Measurements from ENCODE around the gene PLB1.

PLB1 gene

DNA sequence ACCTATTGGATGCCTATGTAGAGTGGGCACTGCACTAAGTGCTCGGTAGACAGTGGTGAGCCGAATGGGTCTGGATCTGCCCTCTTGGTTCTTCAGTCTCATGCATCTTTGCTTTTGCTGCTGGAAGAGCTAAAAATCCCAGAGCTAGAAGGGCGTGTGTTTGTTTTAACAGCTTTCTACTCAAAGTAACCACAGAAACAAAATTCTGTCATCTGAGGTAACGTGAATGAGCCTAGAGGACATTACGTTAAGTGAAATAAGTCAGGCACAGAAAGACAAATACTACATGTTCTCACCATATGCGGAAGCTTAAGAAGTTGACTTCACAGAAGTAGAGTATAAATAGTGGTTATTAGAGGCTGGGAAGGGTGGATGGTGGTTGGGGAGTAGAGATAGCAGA is 119.8 kb downstream of the PLB1 start:
- DNase-seq (ENCODE audit: low read depth): no peak

- DNase-seq (ENCODE audit: low read depth): no peak
Observed at GRCh38 chr2:28616396-28616999, 120.6 kb downstream of the PLB1 start.

DNA sequence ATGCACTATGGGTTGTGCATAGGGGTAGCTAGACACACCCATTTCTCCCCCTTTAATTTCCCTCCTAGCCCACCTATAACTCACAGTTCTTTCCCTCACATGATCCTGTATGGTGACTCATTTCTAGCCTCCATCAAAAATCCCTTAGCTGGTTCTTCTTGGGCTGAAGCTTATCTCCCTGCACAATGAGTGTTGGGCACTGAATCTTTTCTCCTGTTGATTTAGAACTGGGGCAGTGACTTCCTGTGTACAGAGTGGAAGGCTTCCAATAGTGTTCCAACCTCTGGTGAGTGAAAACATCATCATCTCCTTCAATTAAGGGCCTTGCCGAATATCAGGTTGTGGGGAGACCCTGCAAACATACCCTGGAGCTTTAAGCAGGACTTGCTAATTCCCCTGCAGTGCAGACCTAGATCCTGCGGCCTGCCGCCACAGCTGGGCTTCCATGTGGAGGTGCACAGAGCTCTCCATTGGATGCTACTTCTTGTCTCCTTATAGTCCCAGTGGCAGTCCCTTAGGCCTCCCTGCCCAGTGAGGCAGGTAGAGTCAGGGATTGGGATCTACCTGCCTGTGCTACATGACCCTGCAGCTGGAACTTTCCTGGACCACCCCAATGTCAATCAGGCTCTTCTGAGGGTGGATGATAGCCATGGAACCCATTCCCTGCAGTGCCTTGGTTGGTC is 121.8 kb downstream of the PLB1 start:
- no peak for DNase-seq (ENCODE audit: low read depth)

DNA sequence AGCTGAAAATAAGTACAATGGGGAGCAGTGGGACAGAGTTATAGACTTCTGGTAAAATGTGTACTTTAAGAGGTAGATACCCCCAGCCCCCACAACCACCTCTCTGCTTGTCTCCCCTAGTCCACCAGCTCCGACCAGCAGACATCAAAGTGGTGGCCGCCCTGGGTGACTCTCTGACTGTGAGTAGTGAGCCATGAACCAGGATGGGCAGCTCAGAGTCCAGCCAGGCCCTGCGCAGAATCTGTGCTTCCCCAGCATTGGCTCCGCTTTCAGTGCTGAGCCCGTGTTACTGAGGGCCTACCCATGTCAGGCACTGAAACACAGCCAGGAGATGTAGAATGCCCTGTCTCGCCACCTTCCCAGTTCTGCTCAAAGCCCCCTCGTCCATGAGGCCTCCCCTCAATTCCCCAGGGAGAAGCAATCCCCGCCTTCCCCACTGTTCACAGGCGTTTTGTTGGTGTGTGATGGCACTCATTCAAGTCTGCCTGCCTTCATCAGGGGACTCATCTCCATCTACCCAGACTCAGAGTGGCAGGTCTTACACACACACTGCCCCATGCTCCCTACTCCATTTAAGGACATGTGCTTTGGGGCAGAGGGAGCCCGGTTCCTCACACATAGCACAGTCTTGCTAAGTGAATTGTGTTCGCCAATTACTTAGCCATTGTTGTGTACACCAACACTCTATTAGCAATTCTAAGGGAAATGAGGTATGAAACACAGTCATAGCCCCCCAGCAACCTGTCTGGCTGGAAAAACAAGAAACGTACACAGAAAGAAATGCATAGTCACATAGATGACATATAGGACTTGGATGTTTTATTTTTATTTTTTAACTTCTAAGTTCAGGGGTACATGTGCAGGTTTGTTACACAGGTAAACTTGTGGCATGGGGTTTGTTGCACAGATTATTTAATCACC is 122.6 kb downstream of the PLB1 start:
- DNase-seq (ENCODE audit: low read depth): no peak

GRCh38 chr2:28619213-28620196 is 123.6 kb downstream of the PLB1 start:
- DNase-seq (ENCODE audit: low read depth): no peak

GRCh38 chr2:28620291-28620793 is 124.5 kb downstream of the PLB1 start:
- no peak for DNase-seq (ENCODE audit: low read depth)

DNA sequence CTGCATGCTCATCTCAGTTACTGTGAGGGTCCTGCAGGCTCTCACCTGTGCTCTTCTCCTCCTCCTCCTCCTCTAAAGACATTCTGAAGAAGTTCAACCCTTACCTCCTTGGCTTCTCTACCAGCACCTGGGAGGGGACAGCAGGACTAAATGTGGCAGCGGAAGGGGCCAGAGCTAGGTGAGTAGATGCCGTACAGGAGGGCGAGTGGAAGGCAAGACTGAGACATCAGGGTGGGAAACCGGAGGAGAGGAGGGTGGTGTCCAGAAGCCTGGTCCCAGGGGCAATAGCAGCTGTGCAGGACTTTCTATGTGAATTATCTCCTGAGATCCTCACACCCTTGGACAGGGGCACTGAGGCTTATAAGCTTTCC is 124.9 kb downstream of the PLB1 start:
- no peak for DNase-seq (ENCODE audit: low read depth)

GRCh38 chr2:28621172-28622100 is 125.6 kb downstream of the PLB1 start:
- DNase-seq (ENCODE audit: low read depth): peak; percentile 96

DNA sequence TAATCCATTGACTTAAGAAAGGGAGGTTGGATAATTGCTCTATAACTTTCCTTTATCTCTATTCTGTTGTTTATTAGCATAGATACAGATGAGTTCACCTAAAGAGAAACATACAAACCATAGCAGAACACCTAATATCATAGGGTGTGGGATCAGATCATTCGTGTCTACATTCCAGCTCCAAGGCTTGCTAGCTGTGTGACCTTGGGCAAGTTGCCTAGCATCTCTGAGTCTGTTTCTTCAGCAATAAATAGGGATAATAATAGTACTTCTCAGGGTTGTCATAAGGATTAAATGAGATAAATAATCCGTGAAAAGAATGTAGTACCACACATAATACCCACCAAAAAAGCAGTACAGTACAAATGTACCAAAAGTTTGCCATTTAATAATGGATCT is 126.2 kb downstream of the PLB1 start:
- no peak for DNase-seq (ENCODE audit: low read depth)

GRCh38 chr2:28623582-28624405 is 127.9 kb downstream of the PLB1 start:
- DNase-seq (ENCODE audit: low read depth): no peak

- DNase-seq (ENCODE audit: low read depth): no peak
Observed at GRCh38 chr2:28624436-28624792, 128.6 kb downstream of the PLB1 start.

- DNase-seq (ENCODE audit: low read depth): no peak
Observed at GRCh38 chr2:28624793-28625701, 129.2 kb downstream of the PLB1 start.

DNA sequence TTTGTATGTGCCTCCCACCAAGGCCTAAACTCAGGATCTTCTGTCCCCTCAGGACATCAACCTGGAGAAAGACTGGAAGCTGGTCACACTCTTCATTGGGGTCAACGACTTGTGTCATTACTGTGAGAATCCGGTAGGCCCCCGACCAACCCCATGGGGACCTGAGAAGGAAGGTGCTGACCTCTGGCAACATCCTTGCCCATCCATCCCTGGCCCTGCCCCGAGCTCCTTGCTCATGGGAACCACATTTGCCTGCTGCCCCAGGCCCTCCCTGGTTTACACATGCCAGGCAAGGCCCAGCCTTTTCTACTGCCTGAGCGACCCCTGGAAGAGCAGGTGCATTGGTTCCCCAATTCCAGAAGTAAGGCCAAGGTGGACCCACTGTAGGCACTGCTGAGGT is 130.5 kb downstream of the PLB1 start:
- no peak for DNase-seq (ENCODE audit: low read depth)

DNA sequence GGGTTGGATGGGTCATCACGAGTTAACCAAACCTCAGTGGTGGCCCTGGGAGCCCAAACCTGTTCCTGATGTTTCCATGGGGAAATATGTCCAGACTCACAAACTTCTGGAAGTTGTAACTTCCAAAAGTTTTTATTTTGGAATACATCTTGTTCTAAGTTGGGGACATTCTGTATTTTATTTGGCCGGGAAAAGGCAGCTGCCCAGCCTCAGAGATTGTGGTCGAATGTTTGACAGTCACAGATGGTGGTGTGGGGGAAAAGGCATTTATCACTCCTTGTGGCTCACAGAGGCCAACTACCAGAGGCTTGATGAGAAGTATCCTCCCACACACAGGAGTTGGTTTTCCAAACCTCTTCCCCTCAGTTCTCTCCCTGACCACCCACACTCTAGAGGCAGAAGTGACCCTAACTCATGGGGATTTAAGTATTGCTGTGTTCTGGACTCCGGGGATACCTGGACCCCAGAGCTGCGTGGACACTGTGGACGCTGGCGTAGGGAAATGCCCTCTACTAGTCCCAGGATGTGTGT is 131.1 kb downstream of the PLB1 start:
- DNase-seq (ENCODE audit: low read depth): no peak

DNA sequence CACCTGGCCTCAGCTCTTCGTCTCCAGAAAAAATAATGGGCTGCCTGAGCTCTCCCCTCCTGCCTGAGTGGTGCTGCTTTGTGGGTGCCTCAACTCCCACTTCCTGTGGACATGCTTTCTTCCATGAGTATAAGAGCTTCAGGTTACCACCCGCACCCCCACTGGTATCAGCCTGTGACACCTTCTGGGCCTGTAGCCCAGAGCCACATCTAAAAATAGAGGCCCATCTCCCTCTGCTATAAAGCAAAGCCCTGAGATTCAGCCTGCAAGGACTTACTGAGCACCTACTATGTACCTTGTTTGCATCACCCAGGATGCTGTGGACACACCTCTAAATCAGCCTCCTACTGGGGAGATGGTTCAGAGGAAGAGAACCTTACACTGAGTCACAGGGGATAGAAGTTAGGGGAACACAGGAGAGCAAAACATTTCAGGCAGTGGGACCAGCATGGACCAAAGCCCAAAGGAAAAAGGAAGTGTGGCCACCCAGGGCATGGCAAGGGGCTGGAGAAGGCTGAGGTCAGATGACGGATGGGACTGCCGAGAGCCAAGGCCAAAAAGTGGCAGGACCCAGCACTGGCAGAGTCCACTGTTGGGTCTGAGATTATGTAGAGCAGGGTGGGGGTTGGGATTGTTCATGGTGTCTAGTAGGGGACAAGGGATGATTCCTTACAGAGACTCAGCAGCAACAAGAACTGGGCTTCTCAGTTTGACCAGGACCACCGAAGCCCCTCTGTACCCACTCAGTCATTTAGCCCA is 132.0 kb downstream of the PLB1 start:
- no peak for DNase-seq (ENCODE audit: low read depth)

GRCh38 chr2:28628506-28628905 is 132.6 kb downstream of the PLB1 start:
- no peak for DNase-seq (ENCODE audit: low read depth)

GRCh38 chr2:28628987-28629386 is 133.1 kb downstream of the PLB1 start:
- no peak for DNase-seq (ENCODE audit: low read depth)

DNA sequence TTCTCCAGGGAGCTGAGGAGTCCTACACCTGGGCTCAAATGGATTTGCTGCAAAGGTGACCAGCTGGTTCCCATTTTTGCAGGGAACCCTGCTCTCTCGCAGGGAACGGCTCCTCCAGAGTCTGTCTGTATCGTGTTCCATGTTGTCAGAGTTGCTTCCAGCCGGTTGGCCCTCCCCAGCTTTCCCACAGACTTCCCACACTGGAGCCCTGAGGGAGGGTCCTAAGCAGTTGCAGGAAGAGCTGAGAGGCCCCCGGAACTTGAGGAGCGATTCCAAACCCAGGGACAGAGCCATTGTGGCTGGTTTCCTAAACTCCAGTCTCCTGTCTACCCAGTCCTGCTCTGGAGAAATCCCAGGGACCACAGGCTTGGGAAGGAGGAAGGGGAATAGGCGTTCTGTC is 134.1 kb downstream of the PLB1 start:
- no peak for DNase-seq (ENCODE audit: low read depth)
